ENCODE measurements around the gene KNSTRN. TPM values are rescaled to one million over a fixed set of nuclear protein-coding genes. Genes with fewer than 3 reads are reported as not detected.

KNSTRN gene
- total and polyA plus RNA-seq, 2 of the 13 experiments (the other 11 are each of a cell fraction or from before 2014, with no cell fraction given), result 20.3 to 62.3 TPM

DNA sequence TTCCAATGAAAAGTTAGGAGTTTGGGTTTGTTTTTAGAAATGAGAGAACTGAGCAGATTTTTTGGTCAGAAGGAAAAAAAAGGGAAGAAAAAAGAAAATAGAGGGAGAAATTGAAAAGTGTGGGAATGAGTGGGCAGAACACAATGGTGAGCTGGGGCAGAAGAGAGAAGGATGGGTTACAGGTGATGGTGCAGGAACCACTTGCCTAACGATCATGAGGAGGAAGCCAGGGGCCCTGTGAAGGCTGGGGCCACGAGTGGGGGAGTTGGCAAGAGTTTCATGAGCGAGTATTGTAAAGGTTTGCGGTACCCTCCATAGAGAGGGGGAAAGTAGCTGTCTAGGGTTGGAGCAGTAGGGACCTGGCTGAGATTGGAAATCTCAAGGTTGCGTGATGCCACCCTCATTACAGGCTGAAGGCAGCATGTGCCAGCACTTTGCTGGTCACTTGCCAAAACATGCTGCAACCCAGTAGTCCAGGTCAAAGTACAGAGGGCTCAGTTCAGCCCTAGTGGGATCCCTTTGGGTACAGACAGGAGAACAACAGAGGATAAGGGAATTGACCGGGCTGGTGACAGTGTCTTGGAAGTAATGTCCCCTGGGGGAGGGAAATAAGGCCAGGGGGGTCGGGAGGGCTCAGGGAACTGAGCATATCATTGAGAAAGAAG lies 29.7 kb downstream of the KNSTRN start (continued):
- TF ChIP-seq ZNF264 (CRISPR knock-in tag; IDR thresholded peaks at IDR 0.05) (no peak), ZNF143 (CRISPR knock-in tag; IDR thresholded peaks at IDR 0.05) (no peak), MIER3 (CRISPR knock-in tag; IDR thresholded peaks at IDR 0.05; ENCODE audit: borderline replicate concordance) (peak; percentile 76; the same call in 1 of the 2 replicates), SMARCE1 (IDR thresholded peaks at IDR 0.05; ENCODE audit: borderline replicate concordance) (no peak), ELF1 (CRISPR knock-in tag; IDR thresholded peaks at IDR 0.05) (no peak), MEIS1 (CRISPR knock-in tag; IDR thresholded peaks at IDR 0.05; ENCODE audit: borderline replicate concordance) (no peak), ZNF749 (CRISPR knock-in tag; IDR thresholded peaks at IDR 0.05; ENCODE audit: borderline replicate concordance) (no peak), HNRNPK (IDR thresholded peaks at IDR 0.05; ENCODE audit: low read depth, low read length, poor library complexity, severe bottlenecking) (no peak), ZNF180 (CRISPR knock-in tag; IDR thresholded peaks at IDR 0.05; ENCODE audit: borderline replicate concordance, low read depth) (no peak), CHD2 (IDR thresholded peaks at IDR 0.05; ENCODE audit: low read depth, low read length) (no peak), JDP2 (CRISPR knock-in tag; IDR thresholded peaks at IDR 0.05; ENCODE audit: borderline replicate concordance) (no peak), ISX (CRISPR knock-in tag; conservative IDR thresholded peaks at IDR 0.05) (no peak), SMC3 (IDR thresholded peaks at IDR 0.05; ENCODE audit: low read length) (no peak), ZNF138 (CRISPR knock-in tag; IDR thresholded peaks at IDR 0.05; ENCODE audit: low read depth) (no peak), ZNF672 (CRISPR knock-in tag; IDR thresholded peaks at IDR 0.05) (no peak), SAFB2 (CRISPR knock-in tag; IDR thresholded peaks at IDR 0.05; ENCODE audit: borderline replicate concordance, low read depth) (no peak), ZNF782 (CRISPR knock-in tag; IDR thresholded peaks at IDR 0.05; ENCODE audit: borderline replicate concordance) (no peak; the same call in 1 of the 2 replicates), GPN1 (CRISPR knock-in tag; IDR thresholded peaks at IDR 0.05; ENCODE audit: borderline replicate concordance) (no peak), ZBTB3 (CRISPR knock-in tag; IDR thresholded peaks at IDR 0.05; ENCODE audit: borderline replicate concordance, low read depth) (no peak), XRCC5 (optimal IDR thresholded peaks at IDR 0.05; ENCODE audit: low read length) (no peak), TARDBP (CRISPR knock-in tag; IDR thresholded peaks at IDR 0.05) (no peak), THAP11 (CRISPR knock-in tag; IDR thresholded peaks at IDR 0.05) (peak; percentile 47; the same call in 1 of the 2 replicates)
- TF ChIP-seq, protein P1, sequence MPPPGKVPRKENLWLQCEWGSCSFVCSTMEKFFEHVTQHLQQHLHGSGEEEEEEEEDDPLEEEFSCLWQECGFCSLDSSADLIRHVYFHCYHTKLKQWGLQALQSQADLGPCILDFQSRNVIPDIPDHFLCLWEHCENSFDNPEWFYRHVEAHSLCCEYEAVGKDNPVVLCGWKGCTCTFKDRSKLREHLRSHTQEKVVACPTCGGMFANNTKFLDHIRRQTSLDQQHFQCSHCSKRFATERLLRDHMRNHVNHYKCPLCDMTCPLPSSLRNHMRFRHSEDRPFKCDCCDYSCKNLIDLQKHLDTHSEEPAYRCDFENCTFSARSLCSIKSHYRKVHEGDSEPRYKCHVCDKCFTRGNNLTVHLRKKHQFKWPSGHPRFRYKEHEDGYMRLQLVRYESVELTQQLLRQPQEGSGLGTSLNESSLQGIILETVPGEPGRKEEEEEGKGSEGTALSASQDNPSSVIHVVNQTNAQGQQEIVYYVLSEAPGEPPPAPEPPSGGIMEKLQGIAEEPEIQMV (CRISPR knock-in tag; IDR thresholded peaks at IDR 0.05; ENCODE audit: low read depth), result no peak
- TF ChIP-seq, protein P2, sequence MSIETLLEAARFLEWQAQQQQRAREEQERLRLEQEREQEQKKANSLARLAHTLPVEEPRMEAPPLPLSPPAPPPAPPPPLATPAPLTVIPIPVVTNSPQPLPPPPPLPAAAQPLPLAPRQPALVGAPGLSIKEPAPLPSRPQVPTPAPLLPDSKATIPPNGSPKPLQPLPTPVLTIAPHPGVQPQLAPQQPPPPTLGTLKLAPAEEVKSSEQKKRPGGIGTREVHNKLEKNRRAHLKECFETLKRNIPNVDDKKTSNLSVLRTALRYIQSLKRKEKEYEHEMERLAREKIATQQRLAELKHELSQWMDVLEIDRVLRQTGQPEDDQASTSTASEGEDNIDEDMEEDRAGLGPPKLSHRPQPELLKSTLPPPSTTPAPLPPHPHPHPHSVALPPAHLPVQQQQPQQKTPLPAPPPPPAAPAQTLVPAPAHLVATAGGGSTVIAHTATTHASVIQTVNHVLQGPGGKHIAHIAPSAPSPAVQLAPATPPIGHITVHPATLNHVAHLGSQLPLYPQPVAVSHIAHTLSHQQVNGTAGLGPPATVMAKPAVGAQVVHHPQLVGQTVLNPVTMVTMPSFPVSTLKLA (IDR thresholded peaks at IDR 0.05), result peak; percentile 36; the same call in 1 of the 2 replicates
- TF ChIP-seq, protein P3, sequence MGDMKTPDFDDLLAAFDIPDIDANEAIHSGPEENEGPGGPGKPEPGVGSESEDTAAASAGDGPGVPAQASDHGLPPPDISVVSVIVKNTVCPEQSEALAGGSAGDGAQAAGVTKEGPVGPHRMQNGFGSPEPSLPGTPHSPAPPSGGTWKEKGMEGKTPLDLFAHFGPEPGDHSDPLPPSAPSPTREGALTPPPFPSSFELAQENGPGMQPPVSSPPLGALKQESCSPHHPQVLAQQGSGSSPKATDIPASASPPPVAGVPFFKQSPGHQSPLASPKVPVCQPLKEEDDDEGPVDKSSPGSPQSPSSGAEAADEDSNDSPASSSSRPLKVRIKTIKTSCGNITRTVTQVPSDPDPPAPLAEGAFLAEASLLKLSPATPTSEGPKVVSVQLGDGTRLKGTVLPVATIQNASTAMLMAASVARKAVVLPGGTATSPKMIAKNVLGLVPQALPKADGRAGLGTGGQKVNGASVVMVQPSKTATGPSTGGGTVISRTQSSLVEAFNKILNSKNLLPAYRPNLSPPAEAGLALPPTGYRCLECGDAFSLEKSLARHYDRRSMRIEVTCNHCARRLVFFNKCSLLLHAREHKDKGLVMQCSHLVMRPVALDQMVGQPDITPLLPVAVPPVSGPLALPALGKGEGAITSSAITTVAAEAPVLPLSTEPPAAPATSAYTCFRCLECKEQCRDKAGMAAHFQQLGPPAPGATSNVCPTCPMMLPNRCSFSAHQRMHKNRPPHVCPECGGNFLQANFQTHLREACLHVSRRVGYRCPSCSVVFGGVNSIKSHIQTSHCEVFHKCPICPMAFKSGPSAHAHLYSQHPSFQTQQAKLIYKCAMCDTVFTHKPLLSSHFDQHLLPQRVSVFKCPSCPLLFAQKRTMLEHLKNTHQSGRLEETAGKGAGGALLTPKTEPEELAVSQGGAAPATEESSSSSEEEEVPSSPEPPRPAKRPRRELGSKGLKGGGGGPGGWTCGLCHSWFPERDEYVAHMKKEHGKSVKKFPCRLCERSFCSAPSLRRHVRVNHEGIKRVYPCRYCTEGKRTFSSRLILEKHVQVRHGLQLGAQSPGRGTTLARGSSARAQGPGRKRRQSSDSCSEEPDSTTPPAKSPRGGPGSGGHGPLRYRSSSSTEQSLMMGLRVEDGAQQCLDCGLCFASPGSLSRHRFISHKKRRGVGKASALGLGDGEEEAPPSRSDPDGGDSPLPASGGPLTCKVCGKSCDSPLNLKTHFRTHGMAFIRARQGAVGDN (CRISPR knock-in tag; IDR thresholded peaks at IDR 0.05), result peak; percentile 29; the same call in 1 of the 2 replicates
